Calu3 (cell line): ENCODE results near the gene SLC38A6. TPM values are rescaled to one million over a fixed set of nuclear protein-coding genes. Genes with fewer than 3 reads are reported as not detected.

Experiments used
- Bru-seq: library from RNA; stranded (reverse); fragments of 400-500 nt; gene quantifications from one replicate; lab custom pipeline; 2021; lab: Mats Ljungman, UMichigan
- BruChase-seq, 2 experiments: library from RNA; stranded (reverse); fragments of 400-500 nt; gene quantifications; one replicate each; lab custom pipeline; 2021; lab: Mats Ljungman, UMichigan
- BruUV-seq: library from RNA; stranded (reverse); fragments of 400-500 nt; replicated peaks from 2 replicates; lab custom pipeline; 2021; lab: Mats Ljungman, UMichigan
- CTCF ChIA-PET: fragments of 300-600 bp; sonication (Branson Sonifier 250); formaldehyde crosslinking; loops from one replicate; lab custom pipeline; 2022; ENCODE audit warnings: antibody characterized with exemption; lab: Charles Lee
- DNase-seq: peaks from one replicate; pipeline ENCODE4 v3.0.0; 2022
- H3K27ac Mint-ChIP-seq: one replicate; pipeline ENCODE4 v1.8.0; 2022; ENCODE audit warnings: mixed read lengths; ENCODE audit not compliant: unreplicated experiment
- H3K27me3 Mint-ChIP-seq: one replicate; pipeline ENCODE4 v1.8.0; 2022; ENCODE audit warnings: mixed read lengths; ENCODE audit not compliant: unreplicated experiment
- H3K36me3 Mint-ChIP-seq: one replicate; pipeline ENCODE4 v1.8.0; 2022; ENCODE audit warnings: mild to moderate bottlenecking, moderate library complexity, mixed read lengths; ENCODE audit not compliant: insufficient read depth, unreplicated experiment
- H3K4me1 Mint-ChIP-seq: one replicate; pipeline ENCODE4 v1.8.0; 2022; ENCODE audit warnings: mild to moderate bottlenecking, low read depth, mixed read lengths; ENCODE audit not compliant: unreplicated experiment
- H3K4me3 Mint-ChIP-seq: one replicate; pipeline ENCODE4 v1.8.0; 2022; ENCODE audit warnings: mild to moderate bottlenecking, low read depth, moderate library complexity, mixed read lengths; ENCODE audit not compliant: unreplicated experiment
- H3K9me3 Mint-ChIP-seq: one replicate; pipeline ENCODE4 v1.8.0; 2022; ENCODE audit warnings: low read depth, mixed read lengths; ENCODE audit not compliant: unreplicated experiment
- CTCF ChIP-seq: fragments of 200-600 bp; IDR thresholded peaks from one replicate; pipeline ENCODE4 v1.8.0; 2022; ENCODE audit warnings: antibody characterized with exemption; ENCODE audit not compliant: unreplicated experiment
- intact Hi-C: fragments of 100-400 bp; cut with micrococcal nuclease; formaldehyde crosslinking; loops from one replicate; pipeline ENCODE4 v1.10.0; 2022; ENCODE audit not compliant: unreplicated experiment
- long read RNA-seq: library from polyadenylated mRNA; stranded (forward); transcript quantifications from one replicate; pipeline ENCODE4 v2.0.0, GENCODE V29; 2022
- total RNA-seq: library from RNA; stranded (reverse); gene quantifications from 2 replicates; pipeline ENCODE4 v1.2.3, GENCODE V29; 2022

Gene SLC38A6
- total RNA-seq (9.9 and 13.4 TPM in 2 replicates), Bru-seq, nascent RNA (percentile 64 among the genes with signal in this experiment), BruChase-seq, experiment 1, labeled RNA remaining after a 6-hour chase (percentile 53 among the genes with signal in this experiment), BruChase-seq, experiment 2, labeled RNA remaining after a 2-hour chase (percentile 60 among the genes with signal in this experiment)
- long read RNA-seq, transcript SLC38A6-201 (16 exons, 1,688 nt), result major isoform, 5 of 20 reads
- long read RNA-seq, partial matches to known transcripts, result 2 of 20 reads
- long read RNA-seq, other reads (novel, unspliced or antisense), result 13 of 20 reads

- CTCF ChIA-PET, result interaction anchor here (0.8 to 1.4 kb wide), 3 partner anchors 13 to 272 kb away, joined by 3 to 4 read pairs (median 3); no protein-coding TSS in a partner anchor
- no peak for TF ChIP-seq CTCF
- H3K27me3 Mint-ChIP-seq, result no peaks in the 10 kb centered on the region
- H3K27ac Mint-ChIP-seq, result no peak within 1 kb of the TSS
- DNase-seq, result peak; percentile 92
- intact Hi-C loops, result loop anchor here (5.0 kb wide), 3 partner anchors 196 to 334 kb away; partner anchors contain the start of gene SIX1
- no peak within 1 kb of the TSS for H3K4me3 Mint-ChIP-seq
- H3K36me3 Mint-ChIP-seq, result peaks cover 5% of the 10 kb centered on the region
- no TSS peak for BruUV-seq
- no peaks in the 10 kb centered on the region for H3K9me3 Mint-ChIP-seq
- peaks cover 9% of the 10 kb centered on the region for H3K4me1 Mint-ChIP-seq
Observed at GRCh38 chr14:60980811-60981632, at the start of gene SLC38A6, which contains the start of gene TRMT5. TSS of gene SLC38A6 (plus strand) at chr14:60981245. CDS start at chr14:60981278, 33 bp downstream. TSS of gene TRMT5 (minus strand) at chr14:60981079. CDS start at chr14:60980973, 106 bp downstream.

GRCh38 chr14:60933920-60934655, 47.0 kb upstream of the SLC38A6 start:
- TF ChIP-seq CTCF, result no peak
- Mint-ChIP-seq H3K27me3 (no peaks in the 10 kb centered on the region), H3K36me3 (no peaks in the 10 kb centered on the region), H3K4me1 (no peaks in the 10 kb centered on the region), H3K4me3 (no peak overlapping the region), H3K27ac (no peak overlapping the region), H3K9me3 (no peaks in the 10 kb centered on the region)
- CTCF ChIA-PET, result no interaction called here
- DNase-seq, result no peak
- intact Hi-C loops, result no loop called here
- BruUV-seq, result no TSS peak

- no TSS peak for BruUV-seq
- no peak for TF ChIP-seq CTCF
- no peak for DNase-seq
- intact Hi-C loops, result no loop called here
- Mint-ChIP-seq H3K9me3 (no peaks in the 10 kb centered on the region), H3K4me3 (no peak overlapping the region), H3K27me3 (no peaks in the 10 kb centered on the region), H3K4me1 (no peaks in the 10 kb centered on the region), H3K27ac (no peak overlapping the region), H3K36me3 (no peaks in the 10 kb centered on the region)
- CTCF ChIA-PET, result no interaction called here
Observed at GRCh38 chr14:60935319-60935718, 45.7 kb upstream of the SLC38A6 start.

- BruUV-seq, result no TSS peak
- Mint-ChIP-seq H3K27me3 (no peaks in the 10 kb centered on the region), H3K9me3 (no peaks in the 10 kb centered on the region), H3K36me3 (no peaks in the 10 kb centered on the region), H3K4me3 (no peak overlapping the region), H3K27ac (no peak overlapping the region), H3K4me1 (no peaks in the 10 kb centered on the region)
- DNase-seq, result no peak
- intact Hi-C loops, result no loop called here
- TF ChIP-seq CTCF, result no peak
- CTCF ChIA-PET, result no interaction called here
Observed at GRCh38 chr14:60943637-60944032, 37.4 kb upstream of the SLC38A6 start.
